ENCODE results near the gene CFAP157. TPM values are rescaled to one million over a fixed set of nuclear protein-coding genes. Genes with fewer than 3 reads are reported as not detected.

Gene CFAP157
- total and polyA plus RNA-seq, 2 of the 13 experiments (the other 11 are each of a cell fraction or from before 2014, with no cell fraction given): 0.07 TPM; not detected in 1

DNA sequence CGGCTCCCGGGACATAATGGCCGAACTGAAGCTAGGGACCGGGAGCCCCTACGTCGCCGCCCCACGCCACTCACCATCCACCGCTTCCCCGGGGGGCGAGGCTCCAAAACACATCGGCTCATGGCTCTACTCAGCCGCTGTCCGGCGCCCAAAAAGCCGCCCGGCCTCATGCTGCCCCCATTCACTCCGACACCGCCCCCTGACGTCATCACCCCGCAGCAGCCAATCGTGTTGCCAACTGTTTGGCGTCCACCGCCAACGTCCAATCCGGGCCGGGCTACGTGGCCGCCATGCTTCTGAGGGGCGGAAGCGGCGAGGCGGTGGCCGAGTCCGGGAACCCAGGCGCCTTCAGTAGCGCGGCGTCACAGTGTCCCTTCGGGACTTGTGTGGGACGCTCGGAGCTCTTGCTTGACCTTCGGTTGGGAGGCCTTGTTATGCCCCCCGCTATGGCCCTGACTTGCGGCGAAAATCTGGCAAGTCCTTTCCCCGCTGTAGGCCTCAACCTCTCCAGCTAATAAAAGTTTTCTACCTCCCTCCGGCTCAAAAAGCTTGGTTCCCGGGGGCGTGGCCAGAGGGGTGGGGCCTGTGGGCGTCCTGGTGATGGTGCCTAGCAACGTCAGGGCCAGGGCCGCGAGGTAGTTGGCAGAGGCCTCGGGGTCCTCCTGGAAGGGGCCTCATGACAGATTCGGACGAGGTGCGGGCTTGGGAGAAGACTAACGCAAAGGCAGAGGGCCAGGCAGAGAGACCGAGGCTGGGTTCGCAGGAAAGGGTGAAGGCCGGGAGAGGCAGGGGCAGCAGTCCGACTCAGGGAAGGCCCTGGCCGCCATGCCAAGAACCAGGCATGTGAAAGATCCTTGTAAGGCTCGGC lies 8.9 kb downstream of the CFAP157 start, which contains the start of the genes PTRH1 and TTC16 (continued):
- TF ChIP-seq, protein P1, sequence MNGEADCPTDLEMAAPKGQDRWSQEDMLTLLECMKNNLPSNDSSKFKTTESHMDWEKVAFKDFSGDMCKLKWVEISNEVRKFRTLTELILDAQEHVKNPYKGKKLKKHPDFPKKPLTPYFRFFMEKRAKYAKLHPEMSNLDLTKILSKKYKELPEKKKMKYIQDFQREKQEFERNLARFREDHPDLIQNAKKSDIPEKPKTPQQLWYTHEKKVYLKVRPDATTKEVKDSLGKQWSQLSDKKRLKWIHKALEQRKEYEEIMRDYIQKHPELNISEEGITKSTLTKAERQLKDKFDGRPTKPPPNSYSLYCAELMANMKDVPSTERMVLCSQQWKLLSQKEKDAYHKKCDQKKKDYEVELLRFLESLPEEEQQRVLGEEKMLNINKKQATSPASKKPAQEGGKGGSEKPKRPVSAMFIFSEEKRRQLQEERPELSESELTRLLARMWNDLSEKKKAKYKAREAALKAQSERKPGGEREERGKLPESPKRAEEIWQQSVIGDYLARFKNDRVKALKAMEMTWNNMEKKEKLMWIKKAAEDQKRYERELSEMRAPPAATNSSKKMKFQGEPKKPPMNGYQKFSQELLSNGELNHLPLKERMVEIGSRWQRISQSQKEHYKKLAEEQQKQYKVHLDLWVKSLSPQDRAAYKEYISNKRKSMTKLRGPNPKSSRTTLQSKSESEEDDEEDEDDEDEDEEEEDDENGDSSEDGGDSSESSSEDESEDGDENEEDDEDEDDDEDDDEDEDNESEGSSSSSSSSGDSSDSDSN (CRISPR knock-in tag; IDR thresholded peaks at IDR 0.05): peak; percentile 6; the same call in 1 of the 2 replicates
- TF ChIP-seq ZNF263 (CRISPR knock-in tag; IDR thresholded peaks at IDR 0.05) (no peak), KAT2B (IDR thresholded peaks at IDR 0.05; ENCODE audit: borderline replicate concordance, low read depth, low read length) (no peak), ZC3H4 (CRISPR knock-in tag; IDR thresholded peaks at IDR 0.05; ENCODE audit: borderline replicate concordance) (no peak), ZSCAN25 (CRISPR knock-in tag; IDR thresholded peaks at IDR 0.05) (peak; percentile 49; the same call in 1 of the 2 replicates), ZNF12 (CRISPR knock-in tag; IDR thresholded peaks at IDR 0.05) (no peak), ZNF331 (CRISPR knock-in tag; IDR thresholded peaks at IDR 0.05) (no peak), TCF7 (IDR thresholded peaks at IDR 0.05; ENCODE audit: low read depth) (no peak), ZFP36L2 (CRISPR knock-in tag; IDR thresholded peaks at IDR 0.05) (no peak), ZFP1 (CRISPR knock-in tag; IDR thresholded peaks at IDR 0.05) (0 out of 2 replicates have a peak, but pooled peaks have one; percentile 32), RFX1 (IDR thresholded peaks at IDR 0.05) (peak; percentile 75), POLR2A (IDR thresholded peaks at IDR 0.05; ENCODE audit: insufficient read depth in 1 of 2, low read depth in 2 of 2, low read length in 2 of 2) (peak in 1 of 2 experiments; percentile 50; a peak in 3 of 4 replicates), ZBTB20 (CRISPR knock-in tag; IDR thresholded peaks at IDR 0.05; ENCODE audit: borderline replicate concordance, low read depth) (no peak; the same call in 1 of the 2 replicates), ZFX (CRISPR knock-in tag; IDR thresholded peaks at IDR 0.05; ENCODE audit: low read depth) (peak; percentile 93), ZNF883 (CRISPR knock-in tag; IDR thresholded peaks at IDR 0.05; ENCODE audit: not compliant biosample characterization) (peak; percentile 67), MTA1 (CRISPR knock-in tag; IDR thresholded peaks at IDR 0.05; ENCODE audit: borderline replicate concordance) (no peak), ZNF431 (CRISPR knock-in tag; IDR thresholded peaks at IDR 0.05; ENCODE audit: borderline replicate concordance, low read depth) (no peak), ZNF556 (CRISPR knock-in tag; IDR thresholded peaks at IDR 0.05; ENCODE audit: borderline replicate concordance) (no peak)
- TF ChIP-seq, protein P2, sequence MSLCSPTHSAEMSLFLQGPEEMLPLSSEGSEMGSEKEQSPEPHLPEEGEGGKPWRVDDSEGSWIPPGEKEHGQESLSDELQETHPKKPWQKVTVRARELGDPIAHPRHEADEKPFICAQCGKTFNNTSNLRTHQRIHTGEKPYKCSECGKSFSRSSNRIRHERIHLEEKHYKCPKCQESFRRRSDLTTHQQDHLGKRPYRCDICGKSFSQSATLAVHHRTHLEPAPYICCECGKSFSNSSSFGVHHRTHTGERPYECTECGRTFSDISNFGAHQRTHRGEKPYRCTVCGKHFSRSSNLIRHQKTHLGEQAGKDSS (CRISPR knock-in tag; IDR thresholded peaks at IDR 0.05; ENCODE audit: borderline replicate concordance, low read depth): no peak
- TF ChIP-seq, protein P3, sequence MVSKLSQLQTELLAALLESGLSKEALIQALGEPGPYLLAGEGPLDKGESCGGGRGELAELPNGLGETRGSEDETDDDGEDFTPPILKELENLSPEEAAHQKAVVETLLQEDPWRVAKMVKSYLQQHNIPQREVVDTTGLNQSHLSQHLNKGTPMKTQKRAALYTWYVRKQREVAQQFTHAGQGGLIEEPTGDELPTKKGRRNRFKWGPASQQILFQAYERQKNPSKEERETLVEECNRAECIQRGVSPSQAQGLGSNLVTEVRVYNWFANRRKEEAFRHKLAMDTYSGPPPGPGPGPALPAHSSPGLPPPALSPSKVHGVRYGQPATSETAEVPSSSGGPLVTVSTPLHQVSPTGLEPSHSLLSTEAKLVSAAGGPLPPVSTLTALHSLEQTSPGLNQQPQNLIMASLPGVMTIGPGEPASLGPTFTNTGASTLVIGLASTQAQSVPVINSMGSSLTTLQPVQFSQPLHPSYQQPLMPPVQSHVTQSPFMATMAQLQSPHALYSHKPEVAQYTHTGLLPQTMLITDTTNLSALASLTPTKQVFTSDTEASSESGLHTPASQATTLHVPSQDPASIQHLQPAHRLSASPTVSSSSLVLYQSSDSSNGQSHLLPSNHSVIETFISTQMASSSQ (IDR thresholded peaks at IDR 0.05; ENCODE audit: low read depth): no peak
- TF ChIP-seq, protein P3 (CRISPR knock-in tag; IDR thresholded peaks at IDR 0.05; ENCODE audit: borderline replicate concordance): peak; percentile 36; the same call in 1 of the 2 replicates
- TF ChIP-seq, protein P4, sequence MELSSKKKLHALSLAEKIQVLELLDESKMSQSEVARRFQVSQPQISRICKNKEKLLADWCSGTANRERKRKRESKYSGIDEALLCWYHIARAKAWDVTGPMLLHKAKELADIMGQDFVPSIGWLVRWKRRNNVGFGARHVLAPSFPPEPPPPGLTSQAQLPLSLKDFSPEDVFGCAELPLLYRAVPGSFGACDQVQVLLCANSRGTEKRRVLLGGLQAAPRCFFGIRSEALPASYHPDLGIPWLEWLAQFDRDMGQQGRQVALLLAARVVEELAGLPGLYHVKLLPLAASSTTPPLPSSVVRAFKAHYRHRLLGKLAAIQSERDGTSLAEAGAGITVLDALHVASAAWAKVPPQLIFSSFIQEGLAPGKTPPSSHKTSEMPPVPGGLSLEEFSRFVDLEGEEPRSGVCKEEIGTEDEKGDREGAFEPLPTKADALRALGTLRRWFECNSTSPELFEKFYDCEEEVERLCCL (CRISPR knock-in tag; IDR thresholded peaks at IDR 0.05; ENCODE audit: borderline replicate concordance): no peak
